ENCODE data around the gene SHFL. TPM values are rescaled to one million over a fixed set of nuclear protein-coding genes. Genes with fewer than 3 reads are reported as not detected.
A peak's percentile ranks its signal among the peaks of the same experiment; 100 is the strongest.

SHFL gene
- total RNA-seq, 1 experiment from 2014 or later = 21.9 TPM

GRCh38 chr19:10109528-10109927, 23.4 kb downstream of the SHFL start:
- no peak for DNase-seq (ENCODE audit: low read depth)

- no peak for DNase-seq (ENCODE audit: low read depth)
Observed at GRCh38 chr19:10110076-10110971, 24.2 kb downstream of the SHFL start.

GRCh38 chr19:10110972-10111317, 24.8 kb downstream of the SHFL start:
- DNase-seq (ENCODE audit: low read depth) = no peak

GRCh38 chr19:10111405-10111811, 25.3 kb downstream of the SHFL start, which contains the start of gene P2RY11:
P2RY11 (plus strand) TSS chr19:10111693; CDS start chr19:10111722, 29 bp downstream.
- DNase-seq (ENCODE audit: low read depth) = no peak

GRCh38 chr19:10112037-10112761, 26.1 kb downstream of the SHFL start:
- peak; percentile 53 for DNase-seq (ENCODE audit: low read depth)

- no peak for DNase-seq (ENCODE audit: low read depth)
Observed at GRCh38 chr19:10112895-10113591, 26.9 kb downstream of the SHFL start.

- DNase-seq (ENCODE audit: low read depth) = no peak
Observed at GRCh38 chr19:10113592-10113963, 27.5 kb downstream of the SHFL start.

- DNase-seq (ENCODE audit: low read depth) = no peak
Observed at GRCh38 chr19:10113964-10114650, 28.0 kb downstream of the SHFL start.

GRCh38 chr19:10114651-10115391, 28.7 kb downstream of the SHFL start:
- DNase-seq (ENCODE audit: low read depth) = no peak

- no peak for DNase-seq (ENCODE audit: low read depth)
Observed at GRCh38 chr19:10115392-10116084, 29.4 kb downstream of the SHFL start.

- DNase-seq (ENCODE audit: low read depth) = no peak
Observed at GRCh38 chr19:10116085-10116865, 30.2 kb downstream of the SHFL start.

- no peak for DNase-seq (ENCODE audit: low read depth)
Observed at GRCh38 chr19:10116866-10117616, 30.9 kb downstream of the SHFL start.

- DNase-seq (ENCODE audit: low read depth) = peak; percentile 25
Observed at GRCh38 chr19:10118960-10119359, 32.8 kb downstream of the SHFL start.

GRCh38 chr19:10120538-10121189, 34.5 kb downstream of the SHFL start:
- peak; percentile 94 for DNase-seq (ENCODE audit: low read depth)

GRCh38 chr19:10122045-10122444, 35.9 kb downstream of the SHFL start:
- DNase-seq (ENCODE audit: low read depth) = no peak

- DNase-seq (ENCODE audit: low read depth) = no peak
Observed at GRCh38 chr19:10124429-10124828, 38.3 kb downstream of the SHFL start.

- DNase-seq (ENCODE audit: low read depth) = no peak
Observed at GRCh38 chr19:10126213-10126639, 40.1 kb downstream of the SHFL start.

- DNase-seq (ENCODE audit: low read depth) = no peak
Observed at GRCh38 chr19:10132905-10133304, 46.8 kb downstream of the SHFL start.
